Stimulated activated CD8-positive, alpha-beta memory T cell treated with anti-CD3 and anti-CD28 coated beads, Interleukin-12 subunit alpha, Interleukin-12 subunit beta, amount 100 ng/mL, for 4 hours (primary cell): ENCODE results near the gene EFCAB10.
"Not testable (repeated sequence)": the region's sequence is repeated elsewhere in the genome, so short reads cannot be mapped to it uniquely, and the experiment has no call there.

Source experiments
- DNase-seq: peaks from one replicate; pipeline ENCODE4 v3.0.0-alpha.2; 2020; ENCODE audit warnings: low read depth

The EFCAB10 gene

GRCh38 chr7:105530546-105530945 lies 50.7 kb downstream of the EFCAB10 start:
- no peak for DNase-seq

GRCh38 chr7:105530126-105530525 lies 51.2 kb downstream of the EFCAB10 start:
- DNase-seq, result no peak

GRCh38 chr7:105527737-105528136 lies 53.6 kb downstream of the EFCAB10 start:
- DNase-seq, result not testable (repeated sequence)

GRCh38 chr7:105524840-105525239 lies 56.5 kb downstream of the EFCAB10 start:
- DNase-seq, result no peak

GRCh38 chr7:105524423-105524822 lies 56.9 kb downstream of the EFCAB10 start:
- not testable (repeated sequence) for DNase-seq

GRCh38 chr7:105521717-105522463 lies 59.4 kb downstream of the EFCAB10 start, which contains the start of gene PUS7:
PUS7 (minus strand) TSS chr7:105522271; CDS start chr7:105508512, 13,759 bp downstream.
- DNase-seq, result peak; percentile 79

GRCh38 chr7:105521027-105521716 lies 60.1 kb downstream of the EFCAB10 start:
- DNase-seq, result peak; percentile 24

- DNase-seq, result not testable (repeated sequence)
Observed at GRCh38 chr7:105520620-105521019, 60.7 kb downstream of the EFCAB10 start.

- no peak for DNase-seq
Observed at GRCh38 chr7:105519353-105519752, 61.9 kb downstream of the EFCAB10 start.

- not testable (repeated sequence) for DNase-seq
Observed at GRCh38 chr7:105515610-105516009, 65.7 kb downstream of the EFCAB10 start.
